GM23248 (cell line): ENCODE results near the gene DPH1.

Source experiments
- EZH2 ChIP-seq: fragments of 200-600 bp; sonication (generic); IDR thresholded peaks from 2 replicates; pipeline ENCODE4 v1.6.1; 2018; ENCODE audit warnings: antibody characterized with exemption, mild to moderate bottlenecking; ENCODE audit not compliant: insufficient read depth, poor library complexity, severe bottlenecking
- EZH2phosphoT487 ChIP-seq: fragments of 200-600 bp; sonication (generic); IDR thresholded peaks from 2 replicates; pipeline ENCODE4 v1.6.1; 2018; ENCODE audit warnings: antibody characterized with exemption, moderate library complexity, mild to moderate bottlenecking, low read depth; ENCODE audit not compliant: insufficient read depth

- TF ChIP-seq EZH2phosphoT487 (no peak), EZH2 (no peak)
These were observed 6.7 kb upstream of the DPH1 start for GRCh38 chr17:2023256-2023655.
